ENCODE results near the gene DNAAF3.

The DNAAF3 gene

GRCh38 chr19:55146078-55146704 is 20.2 kb downstream of the DNAAF3 start (continued):
- TF ChIP-seq ZNF335 (tag by site-specific recombination; conservative IDR thresholded peaks at IDR 0.05), result peak; percentile 37
- TF ChIP-seq ZNF792 (tag by site-specific recombination; IDR thresholded peaks at IDR 0.05), result no peak
- TF ChIP-seq WT1 (tag by site-specific recombination; IDR thresholded peaks at IDR 0.05), result 0 out of 2 replicates have a peak, but pooled peaks have one; percentile 11
- TF ChIP-seq EGR2 (tag by site-specific recombination; IDR thresholded peaks at IDR 0.05; ENCODE audit: low read depth), result peak; percentile 11; the same call in 1 of the 2 replicates
- no peak for TF ChIP-seq ZNF768 (tag by site-specific recombination; IDR thresholded peaks at IDR 0.05)
- no peak for TF ChIP-seq ZNF211 (tag by site-specific recombination; IDR thresholded peaks at IDR 0.05; ENCODE audit: low read depth)
- TF ChIP-seq ZNF645 (tag by site-specific recombination; IDR thresholded peaks at IDR 0.05), result no peak
- TF ChIP-seq ZNF2 (tag by site-specific recombination; IDR thresholded peaks at IDR 0.05), result no peak
- TF ChIP-seq ZNF654 (tag by site-specific recombination; IDR thresholded peaks at IDR 0.05; ENCODE audit: low read depth), result peak; percentile 17; the same call in 1 of the 2 replicates
- peak; percentile 28; the same call in 1 of the 2 replicates for TF ChIP-seq ZNF391 (tag by site-specific recombination; IDR thresholded peaks at IDR 0.05; ENCODE audit: borderline replicate concordance, low read depth)
- no peak for TF ChIP-seq ZNF248 (tag by site-specific recombination; IDR thresholded peaks at IDR 0.05)
- TF ChIP-seq ZNF23 (tag by site-specific recombination; IDR thresholded peaks at IDR 0.05; ENCODE audit: borderline replicate concordance), result no peak
- TF ChIP-seq ZNF629 (tag by site-specific recombination; IDR thresholded peaks at IDR 0.05), result no peak
- TF ChIP-seq GFI1B (tag by site-specific recombination; IDR thresholded peaks at IDR 0.05), result no peak
- TF ChIP-seq BCL11B (tag by site-specific recombination; IDR thresholded peaks at IDR 0.05; ENCODE audit: low read depth), result peak; percentile 60; the same call in 1 of the 2 replicates
- no peak for TF ChIP-seq SETDB1 (IDR thresholded peaks at IDR 0.05; ENCODE audit: insufficient read length, low read length)
- no peak for TF ChIP-seq ZNF549 (tag by site-specific recombination; IDR thresholded peaks at IDR 0.05)
- peak; percentile 20; the same call in 1 of the 2 replicates for TF ChIP-seq ZXDB (tag by site-specific recombination; IDR thresholded peaks at IDR 0.05)
- TF ChIP-seq ZNF596 (tag by site-specific recombination; IDR thresholded peaks at IDR 0.05), result no peak

DNA sequence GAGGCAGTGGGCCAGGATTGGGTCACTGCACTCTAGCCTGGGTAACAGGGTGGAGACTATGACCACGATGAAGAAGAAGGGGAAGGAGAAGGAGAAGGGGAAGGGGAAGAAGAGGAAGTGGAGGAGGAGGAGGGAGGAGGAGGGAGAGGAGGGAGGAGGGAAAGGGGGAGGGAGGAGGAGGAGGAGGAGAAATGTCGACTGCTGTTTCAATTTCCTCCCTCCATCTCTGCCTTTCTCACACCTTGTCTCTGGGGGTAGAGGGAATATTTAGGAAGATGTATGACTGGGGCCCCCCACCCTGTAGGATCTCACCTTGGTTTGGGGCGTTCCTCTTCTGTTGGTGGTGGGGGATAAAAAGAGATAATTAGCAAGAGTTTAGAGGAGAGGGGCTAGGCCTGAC is 21.2 kb downstream of the DNAAF3 start:
- CTCF ChIA-PET, result interaction anchor here (0.7 to 6.4 kb wide), 4 partner anchors 14 to 42 kb away, joined by 4 to 107 read pairs (median 28); partner anchors contain the start of gene TNNI3
- H3K4me3 ChIP-seq (ENCODE audit: low read depth, low read length), result no peak overlapping the region

More for the DNA sequence above, 21.2 kb downstream of the DNAAF3 start:
- no peaks in the 10 kb centered on the region for H3K36me3 ChIP-seq (ENCODE audit: control insufficient read depth in 2 of 2, insufficient read depth in 1 of 2, low read length in 2 of 2)
- POLR2A ChIA-PET, result interaction anchor here (0.6 to 1.5 kb wide), 3 partner anchors 11 to 27 kb away, joined by 3 read pairs; no protein-coding TSS in a partner anchor
- TF ChIP-seq SP3 (tag by site-specific recombination; IDR thresholded peaks at IDR 0.05) (peak; percentile 39), ZNF311 (tag by site-specific recombination; IDR thresholded peaks at IDR 0.05; ENCODE audit: borderline replicate concordance) (no peak)
- TF ChIP-seq, protein P1, sequence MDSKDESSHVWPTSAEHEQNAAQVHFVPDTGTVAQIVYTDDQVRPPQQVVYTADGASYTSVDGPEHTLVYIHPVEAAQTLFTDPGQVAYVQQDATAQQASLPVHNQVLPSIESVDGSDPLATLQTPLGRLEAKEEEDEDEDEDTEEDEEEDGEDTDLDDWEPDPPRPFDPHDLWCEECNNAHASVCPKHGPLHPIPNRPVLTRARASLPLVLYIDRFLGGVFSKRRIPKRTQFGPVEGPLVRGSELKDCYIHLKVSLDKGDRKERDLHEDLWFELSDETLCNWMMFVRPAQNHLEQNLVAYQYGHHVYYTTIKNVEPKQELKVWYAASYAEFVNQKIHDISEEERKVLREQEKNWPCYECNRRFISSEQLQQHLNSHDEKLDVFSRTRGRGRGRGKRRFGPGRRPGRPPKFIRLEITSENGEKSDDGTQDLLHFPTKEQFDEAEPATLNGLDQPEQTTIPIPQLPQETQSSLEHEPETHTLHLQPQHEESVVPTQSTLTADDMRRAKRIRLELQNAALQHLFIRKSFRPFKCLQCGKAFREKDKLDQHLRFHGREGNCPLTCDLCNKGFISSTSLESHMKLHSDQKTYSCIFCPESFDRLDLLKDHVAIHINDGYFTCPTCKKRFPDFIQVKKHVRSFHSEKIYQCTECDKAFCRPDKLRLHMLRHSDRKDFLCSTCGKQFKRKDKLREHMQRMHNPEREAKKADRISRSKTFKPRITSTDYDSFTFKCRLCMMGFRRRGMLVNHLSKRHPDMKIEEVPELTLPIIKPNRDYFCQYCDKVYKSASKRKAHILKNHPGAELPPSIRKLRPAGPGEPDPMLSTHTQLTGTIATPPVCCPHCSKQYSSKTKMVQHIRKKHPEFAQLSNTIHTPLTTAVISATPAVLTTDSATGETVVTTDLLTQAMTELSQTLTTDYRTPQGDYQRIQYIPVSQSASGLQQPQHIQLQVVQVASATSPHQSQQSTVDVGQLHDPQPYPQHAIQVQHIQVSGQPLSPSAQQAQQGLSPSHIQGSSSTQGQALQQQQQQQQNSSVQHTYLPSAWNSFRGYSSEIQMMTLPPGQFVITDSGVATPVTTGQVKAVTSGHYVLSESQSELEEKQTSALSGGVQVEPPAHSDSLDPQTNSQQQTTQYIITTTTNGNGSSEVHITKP (tag by site-specific recombination; IDR thresholded peaks at IDR 0.05), result 0 out of 2 replicates have a peak, but pooled peaks have one; percentile 12
- TF ChIP-seq, protein P2, sequence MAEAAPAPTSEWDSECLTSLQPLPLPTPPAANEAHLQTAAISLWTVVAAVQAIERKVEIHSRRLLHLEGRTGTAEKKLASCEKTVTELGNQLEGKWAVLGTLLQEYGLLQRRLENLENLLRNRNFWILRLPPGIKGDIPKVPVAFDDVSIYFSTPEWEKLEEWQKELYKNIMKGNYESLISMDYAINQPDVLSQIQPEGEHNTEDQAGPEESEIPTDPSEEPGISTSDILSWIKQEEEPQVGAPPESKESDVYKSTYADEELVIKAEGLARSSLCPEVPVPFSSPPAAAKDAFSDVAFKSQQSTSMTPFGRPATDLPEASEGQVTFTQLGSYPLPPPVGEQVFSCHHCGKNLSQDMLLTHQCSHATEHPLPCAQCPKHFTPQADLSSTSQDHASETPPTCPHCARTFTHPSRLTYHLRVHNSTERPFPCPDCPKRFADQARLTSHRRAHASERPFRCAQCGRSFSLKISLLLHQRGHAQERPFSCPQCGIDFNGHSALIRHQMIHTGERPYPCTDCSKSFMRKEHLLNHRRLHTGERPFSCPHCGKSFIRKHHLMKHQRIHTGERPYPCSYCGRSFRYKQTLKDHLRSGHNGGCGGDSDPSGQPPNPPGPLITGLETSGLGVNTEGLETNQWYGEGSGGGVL (tag by site-specific recombination; IDR thresholded peaks at IDR 0.05), result 0 out of 2 replicates have a peak, but pooled peaks have one; percentile 30
- H3K9me3 ChIP-seq (ENCODE audit: control insufficient read depth, insufficient read depth, low read depth, low read length), result no peaks in the 10 kb centered on the region
- no peak overlapping the region for H3K27ac ChIP-seq (ENCODE audit: extremely low read depth, low read depth, low read length)
- H3K4me1 ChIP-seq (ENCODE audit: control insufficient read depth, insufficient read depth, low read length), result no peaks in the 10 kb centered on the region

All from HEK293 (cell line).